Measurements from ENCODE around the gene TRIM14.
"Not testable (repeated sequence)": the region's sequence is repeated elsewhere in the genome, so short reads cannot be mapped to it uniquely, and the experiment has no call there.

The TRIM14 gene

DNA sequence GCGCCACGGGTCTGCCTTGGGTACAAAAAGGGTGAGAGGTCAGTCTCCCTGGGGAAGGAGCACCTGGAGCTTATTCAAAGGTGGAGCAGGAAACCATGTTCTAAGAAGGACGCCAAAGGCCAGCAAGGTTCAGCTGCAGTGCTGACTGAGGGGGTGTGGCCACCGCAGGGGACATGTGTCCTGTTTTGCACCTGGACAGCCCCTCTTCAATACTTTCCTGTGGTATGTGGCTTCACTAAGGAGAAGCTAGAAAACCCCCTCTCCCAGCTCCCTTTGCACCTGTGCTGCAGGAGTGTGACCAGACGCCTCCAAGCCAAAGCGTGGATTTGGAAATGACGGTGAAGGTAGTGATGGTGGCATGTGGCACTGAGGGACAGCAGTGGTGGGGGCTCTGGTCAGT is 23.6 kb downstream of the TRIM14 start:
- Histone ChIP-seq H3K27me3 (ENCODE audit: insufficient read depth, low read length) (no peaks in the 10 kb centered on the region), H3K27ac (ENCODE audit: low read depth, low read length) (no peak overlapping the region), H3K4me3 (ENCODE audit: low read depth, low read length) (no peak overlapping the region), H3K79me2 (ENCODE audit: control insufficient read depth, insufficient read depth, low read length, unreplicated experiment) (peaks cover 6% of the 10 kb centered on the region), H3K4me1 (ENCODE audit: control insufficient read depth, insufficient read depth, low read length, unreplicated experiment) (no peaks in the 10 kb centered on the region), H3K36me3 (ENCODE audit: insufficient read depth, low read length) (peaks cover 15% of the 10 kb centered on the region; the same call in 1 of the 2 replicates), H2AFZ (ENCODE audit: low read length, unreplicated experiment) (no peak overlapping the region)

DNA sequence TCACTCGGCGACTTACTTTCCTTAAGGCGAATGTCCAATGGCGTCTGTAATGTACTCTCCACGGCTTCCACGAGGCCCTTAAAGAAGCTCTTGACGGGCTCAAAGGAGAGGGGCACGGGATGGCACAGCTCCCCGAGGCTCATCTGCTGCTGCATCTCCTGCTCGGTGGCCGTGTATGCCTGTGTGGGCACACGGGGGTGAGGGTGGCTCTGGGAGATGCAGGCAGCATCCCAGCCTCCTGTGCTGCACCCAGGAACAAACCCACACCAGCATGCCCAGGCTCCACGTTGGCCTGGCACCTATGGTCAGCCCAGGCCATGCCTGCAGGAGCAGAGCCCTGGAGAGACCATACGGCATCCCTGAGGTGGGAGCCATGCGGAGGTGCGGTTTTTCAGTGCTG is 24.2 kb downstream of the TRIM14 start:
- H3K36me3 ChIP-seq (ENCODE audit: insufficient read depth, low read length) = peaks cover 17% of the 10 kb centered on the region; the same call in 1 of the 2 replicates

GRCh38 chr9:98094316-98094715 is 24.7 kb downstream of the TRIM14 start:
- Histone ChIP-seq H3K27me3 (ENCODE audit: insufficient read depth, low read length) (no peaks in the 10 kb centered on the region), H2AFZ (ENCODE audit: low read length, unreplicated experiment) (no peak overlapping the region), H3K79me2 (ENCODE audit: control insufficient read depth, insufficient read depth, low read length, unreplicated experiment) (peaks cover 6% of the 10 kb centered on the region), H3K4me3 (ENCODE audit: low read depth, low read length) (no peak overlapping the region), H3K27ac (ENCODE audit: low read depth, low read length) (no peak overlapping the region), H3K4me1 (ENCODE audit: control insufficient read depth, insufficient read depth, low read length, unreplicated experiment) (no peaks in the 10 kb centered on the region), H3K36me3 (ENCODE audit: insufficient read depth, low read length) (peaks cover 14% of the 10 kb centered on the region; the same call in 1 of the 2 replicates)

More for the DNA sequence above, 24.2 kb downstream of the TRIM14 start:
- Histone ChIP-seq H2AFZ (ENCODE audit: low read length, unreplicated experiment) (no peak overlapping the region), H3K27ac (ENCODE audit: low read depth, low read length) (no peak overlapping the region), H3K4me3 (ENCODE audit: low read depth, low read length) (no peak overlapping the region), H3K79me2 (ENCODE audit: control insufficient read depth, insufficient read depth, low read length, unreplicated experiment) (peaks cover 6% of the 10 kb centered on the region), H3K4me1 (ENCODE audit: control insufficient read depth, insufficient read depth, low read length, unreplicated experiment) (no peaks in the 10 kb centered on the region), H3K27me3 (ENCODE audit: insufficient read depth, low read length) (no peaks in the 10 kb centered on the region)

- Histone ChIP-seq H3K27me3 (ENCODE audit: insufficient read depth, low read length) (no peaks in the 10 kb centered on the region), H2AFZ (ENCODE audit: low read length, unreplicated experiment) (no peak overlapping the region), H3K4me3 (ENCODE audit: low read depth, low read length) (no peak overlapping the region), H3K27ac (ENCODE audit: low read depth, low read length) (no peak overlapping the region), H3K4me1 (ENCODE audit: control insufficient read depth, insufficient read depth, low read length, unreplicated experiment) (no peaks in the 10 kb centered on the region), H3K36me3 (ENCODE audit: insufficient read depth, low read length) (peaks cover 10% of the 10 kb centered on the region; the same call in 1 of the 2 replicates), H3K79me2 (ENCODE audit: control insufficient read depth, insufficient read depth, low read length, unreplicated experiment) (peaks cover 5% of the 10 kb centered on the region)
Measured at GRCh38 chr9:98092613-98092931, 26.4 kb downstream of the TRIM14 start.

- Histone ChIP-seq H3K36me3 (ENCODE audit: insufficient read depth, low read length) (peaks cover 6% of the 10 kb centered on the region; the same call in 1 of the 2 replicates), H2AFZ (ENCODE audit: low read length, unreplicated experiment) (no peak overlapping the region), H3K4me3 (ENCODE audit: low read depth, low read length) (no peak overlapping the region), H3K4me1 (ENCODE audit: control insufficient read depth, insufficient read depth, low read length, unreplicated experiment) (peaks cover 6% of the 10 kb centered on the region), H3K27me3 (ENCODE audit: insufficient read depth, low read length) (no peaks in the 10 kb centered on the region), H3K27ac (ENCODE audit: low read depth, low read length) (no peak overlapping the region), H3K79me2 (ENCODE audit: control insufficient read depth, insufficient read depth, low read length, unreplicated experiment) (no peaks in the 10 kb centered on the region)
Measured at GRCh38 chr9:98091735-98092612, 27.0 kb downstream of the TRIM14 start.

GRCh38 chr9:98090674-98091073 is 28.3 kb downstream of the TRIM14 start:
- H3K4me1 ChIP-seq (ENCODE audit: control insufficient read depth, insufficient read depth, low read length, unreplicated experiment) = peaks cover 16% of the 10 kb centered on the region
- H3K27me3 ChIP-seq (ENCODE audit: insufficient read depth, low read length); H2AFZ ChIP-seq (ENCODE audit: low read length, unreplicated experiment); H3K4me3 ChIP-seq (ENCODE audit: low read depth, low read length); H3K27ac ChIP-seq (ENCODE audit: low read depth, low read length); H3K79me2 ChIP-seq (ENCODE audit: control insufficient read depth, insufficient read depth, low read length, unreplicated experiment): not testable (repeated sequence)
- H3K36me3 ChIP-seq (ENCODE audit: insufficient read depth, low read length) = 0 out of 2 replicates have a peak, but pooled peaks cover 10% of the 10 kb centered on the region

GRCh38 chr9:98087420-98088354 is 31.3 kb downstream of the TRIM14 start:
- H3K4me1 ChIP-seq (ENCODE audit: control insufficient read depth, insufficient read depth, low read length, unreplicated experiment) = peaks cover 29% of the 10 kb centered on the region
- peaks cover 26% of the 10 kb centered on the region for H3K36me3 ChIP-seq (ENCODE audit: insufficient read depth, low read length)
- H3K4me3 ChIP-seq (ENCODE audit: low read depth, low read length) = peak overlapping the region; percentile 72
- peak overlapping the region; percentile 47 for H2AFZ ChIP-seq (ENCODE audit: low read length, unreplicated experiment)
- H3K27ac ChIP-seq (ENCODE audit: low read depth, low read length) = 0 out of 2 replicates have a peak overlapping the region, but pooled peaks have one; percentile 16
- no peaks in the 10 kb centered on the region for H3K79me2 ChIP-seq (ENCODE audit: control insufficient read depth, insufficient read depth, low read length, unreplicated experiment)
- H3K27me3 ChIP-seq (ENCODE audit: insufficient read depth, low read length) = no peaks in the 10 kb centered on the region

DNA sequence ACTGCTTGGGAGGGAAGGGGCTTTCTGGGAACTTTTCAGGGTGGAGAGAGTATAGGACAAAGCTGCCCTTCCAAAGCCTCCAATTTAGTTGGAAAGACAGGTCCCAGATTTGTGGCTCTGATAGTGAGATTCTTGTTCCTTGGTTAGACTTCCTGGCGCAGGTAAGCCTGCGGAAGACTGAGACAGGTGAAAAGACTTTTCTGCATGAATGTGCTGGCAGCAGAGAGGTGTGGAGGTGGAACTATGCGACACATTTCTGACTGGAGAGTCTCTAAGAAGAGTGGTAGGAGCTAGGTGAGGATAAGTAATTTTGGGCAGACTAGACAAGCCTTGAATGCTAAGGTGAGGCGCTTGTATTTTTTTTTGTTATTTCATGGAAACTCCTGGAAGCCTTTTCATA is 32.6 kb downstream of the TRIM14 start:
- H3K27ac ChIP-seq (ENCODE audit: low read depth, low read length) = no peak overlapping the region

GRCh38 chr9:98085944-98086343 is 33.1 kb downstream of the TRIM14 start:
- Histone ChIP-seq H3K27ac (ENCODE audit: low read depth, low read length) (peak overlapping the region; percentile 17; the same call in 1 of the 2 replicates), H3K36me3 (ENCODE audit: insufficient read depth, low read length) (peaks cover 31% of the 10 kb centered on the region), H3K4me3 (ENCODE audit: low read depth, low read length) (no peak overlapping the region), H3K27me3 (ENCODE audit: insufficient read depth, low read length) (no peaks in the 10 kb centered on the region), H2AFZ (ENCODE audit: low read length, unreplicated experiment) (no peak overlapping the region), H3K4me1 (ENCODE audit: control insufficient read depth, insufficient read depth, low read length, unreplicated experiment) (peaks cover 43% of the 10 kb centered on the region), H3K79me2 (ENCODE audit: control insufficient read depth, insufficient read depth, low read length, unreplicated experiment) (no peaks in the 10 kb centered on the region)

More for the DNA sequence above, 32.6 kb downstream of the TRIM14 start:
- H3K27me3 ChIP-seq (ENCODE audit: insufficient read depth, low read length) = no peaks in the 10 kb centered on the region
- no peak overlapping the region for H2AFZ ChIP-seq (ENCODE audit: low read length, unreplicated experiment)
- no peaks in the 10 kb centered on the region for H3K79me2 ChIP-seq (ENCODE audit: control insufficient read depth, insufficient read depth, low read length, unreplicated experiment)
- no peak overlapping the region; the same call in 1 of the 2 replicates for H3K4me3 ChIP-seq (ENCODE audit: low read depth, low read length)
- H3K4me1 ChIP-seq (ENCODE audit: control insufficient read depth, insufficient read depth, low read length, unreplicated experiment) = peaks cover 38% of the 10 kb centered on the region
- H3K36me3 ChIP-seq (ENCODE audit: insufficient read depth, low read length) = peaks cover 31% of the 10 kb centered on the region

DNA sequence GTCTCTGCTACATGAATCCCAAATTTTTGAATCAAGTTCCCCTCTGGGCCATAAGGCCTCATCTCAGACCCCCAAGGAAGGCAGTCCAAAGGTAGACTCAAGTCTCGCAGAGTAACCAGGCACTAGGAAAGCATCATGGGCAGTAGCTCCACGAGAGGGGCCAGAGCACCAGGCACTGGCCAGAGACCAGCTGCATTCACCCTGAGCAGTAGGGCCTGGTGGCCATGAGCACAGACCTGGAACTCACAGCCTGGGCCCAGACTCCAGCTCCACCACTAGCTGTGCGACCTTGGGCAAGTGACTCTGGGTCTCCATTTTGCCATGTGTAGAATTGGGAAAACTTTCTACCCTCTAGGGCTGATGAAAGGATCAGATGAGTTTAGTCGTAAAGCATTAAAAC is 34.0 kb downstream of the TRIM14 start:
- H3K36me3 ChIP-seq (ENCODE audit: insufficient read depth, low read length) = peaks cover 36% of the 10 kb centered on the region
- 0 out of 2 replicates have a peak overlapping the region, but pooled peaks have one; percentile 17 for H3K27ac ChIP-seq (ENCODE audit: low read depth, low read length)
- peaks cover 52% of the 10 kb centered on the region for H3K4me1 ChIP-seq (ENCODE audit: control insufficient read depth, insufficient read depth, low read length, unreplicated experiment)
- H3K4me3 ChIP-seq (ENCODE audit: low read depth, low read length) = no peak overlapping the region
- no peak overlapping the region for H2AFZ ChIP-seq (ENCODE audit: low read length, unreplicated experiment)
- no peaks in the 10 kb centered on the region for H3K79me2 ChIP-seq (ENCODE audit: control insufficient read depth, insufficient read depth, low read length, unreplicated experiment)
- H3K27me3 ChIP-seq (ENCODE audit: insufficient read depth, low read length) = no peaks in the 10 kb centered on the region
